ENCODE results near the gene IFI30. TPM values are rescaled to one million over a fixed set of nuclear protein-coding genes. Genes with fewer than 3 reads are reported as not detected.
A peak's percentile ranks its signal among the peaks of the same experiment; 100 is the strongest.

The IFI30 gene
- total RNA-seq, 1 experiment from 2014 or later: not detected

GRCh38 chr19:18131841-18132596 lies 41.6 kb upstream of the IFI30 start:
- BruUV-seq (replicated peaks): no TSS peak
- Histone ChIP-seq H3K27ac (ENCODE audit: low read depth, low read length, poor library complexity, severe bottlenecking) (no peak overlapping the region), H3K4me1 (ENCODE audit: insufficient read depth, low read length, poor library complexity, severe bottlenecking) (no peaks in the 10 kb centered on the region), H3K27me3 (replicated peaks; ENCODE audit: insufficient read depth, low read depth, low read length, poor library complexity) (no peaks in the 10 kb centered on the region), H3K9me3 (ENCODE audit: low read depth, low read length, poor library complexity, severe bottlenecking) (no peaks in the 10 kb centered on the region), H3K4me3 (ENCODE audit: low read depth, low read length, poor library complexity, severe bottlenecking) (no peak overlapping the region), H3K36me3 (ENCODE audit: insufficient read depth, low read length, poor library complexity, severe bottlenecking) (no peaks in the 10 kb centered on the region)
- CTCF ChIA-PET: interaction anchor here (0.5 kb wide), 1 partner anchor 10 kb away, joined by 7 read pairs; no protein-coding TSS in a partner anchor
- peak; percentile 45 for DNase-seq (ENCODE audit: low spot score)
- intact Hi-C loops (cut with micrococcal nuclease; ENCODE audit: unreplicated experiment): no loop called here
- POLR2A ChIA-PET (ENCODE audit: low non-redundant PET): no interaction called here
- TF ChIP-seq CTCF (conservative IDR thresholded peaks at IDR 0.05; ENCODE audit: low read depth, low read length) (no peak), EZH2 (IDR thresholded peaks at IDR 0.05; ENCODE audit: borderline replicate concordance, low read depth, low read length, poor library complexity, severe bottlenecking) (no peak)

- DNase-seq (ENCODE audit: low spot score): no peak
- BruUV-seq (replicated peaks): no TSS peak
- Histone ChIP-seq H3K4me3 (ENCODE audit: low read depth, low read length, poor library complexity, severe bottlenecking) (no peak overlapping the region), H3K36me3 (ENCODE audit: insufficient read depth, low read length, poor library complexity, severe bottlenecking) (peaks cover under 1% of the 10 kb centered on the region), H3K4me1 (ENCODE audit: insufficient read depth, low read length, poor library complexity, severe bottlenecking) (no peaks in the 10 kb centered on the region), H3K27me3 (replicated peaks; ENCODE audit: insufficient read depth, low read depth, low read length, poor library complexity) (no peaks in the 10 kb centered on the region), H3K9me3 (ENCODE audit: low read depth, low read length, poor library complexity, severe bottlenecking) (no peaks in the 10 kb centered on the region), H3K27ac (ENCODE audit: low read depth, low read length, poor library complexity, severe bottlenecking) (no peak overlapping the region)
- ChIA-PET CTCF (no interaction called here), POLR2A (ENCODE audit: low non-redundant PET) (no interaction called here)
- TF ChIP-seq CTCF (conservative IDR thresholded peaks at IDR 0.05; ENCODE audit: low read depth, low read length) (no peak), EZH2 (IDR thresholded peaks at IDR 0.05; ENCODE audit: borderline replicate concordance, low read depth, low read length, poor library complexity, severe bottlenecking) (no peak)
- intact Hi-C loops (cut with micrococcal nuclease; ENCODE audit: unreplicated experiment): no loop called here
These were observed 37.7 kb upstream of the IFI30 start for GRCh38 chr19:18135712-18136584.

DNA sequence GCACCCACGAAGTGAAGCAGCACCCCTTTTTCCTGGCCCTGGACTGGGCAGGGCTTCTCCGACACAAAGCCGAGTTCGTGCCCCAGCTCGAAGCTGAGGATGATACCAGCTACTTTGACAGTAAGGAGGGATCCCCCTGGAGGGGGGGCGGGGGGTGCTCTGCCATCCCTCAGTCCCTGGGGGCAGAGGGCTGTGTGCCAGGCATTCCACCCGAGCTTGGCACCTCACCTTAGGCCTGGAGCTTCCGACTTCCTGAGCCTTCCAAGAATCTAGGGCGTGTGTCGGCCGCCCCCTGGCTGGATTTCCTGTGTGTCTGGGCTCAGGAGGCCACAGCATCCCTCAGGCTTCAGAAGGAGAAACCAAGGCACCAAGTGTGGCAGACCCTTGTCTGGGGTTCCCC lies 36.4 kb upstream of the IFI30 start:
- Histone ChIP-seq H3K27ac (ENCODE audit: low read depth, low read length, poor library complexity, severe bottlenecking) (no peak overlapping the region), H3K4me1 (ENCODE audit: insufficient read depth, low read length, poor library complexity, severe bottlenecking) (no peaks in the 10 kb centered on the region), H3K4me3 (ENCODE audit: low read depth, low read length, poor library complexity, severe bottlenecking) (no peak overlapping the region), H3K9me3 (ENCODE audit: low read depth, low read length, poor library complexity, severe bottlenecking) (no peaks in the 10 kb centered on the region), H3K27me3 (replicated peaks; ENCODE audit: insufficient read depth, low read depth, low read length, poor library complexity) (no peaks in the 10 kb centered on the region), H3K36me3 (ENCODE audit: insufficient read depth, low read length, poor library complexity, severe bottlenecking) (peaks cover 6% of the 10 kb centered on the region)
- CTCF ChIA-PET: no interaction called here
- TF ChIP-seq CTCF (conservative IDR thresholded peaks at IDR 0.05; ENCODE audit: low read depth, low read length) (no peak), EZH2 (IDR thresholded peaks at IDR 0.05; ENCODE audit: borderline replicate concordance, low read depth, low read length, poor library complexity, severe bottlenecking) (no peak)
- DNase-seq (ENCODE audit: low spot score): no peak
- intact Hi-C loops (cut with micrococcal nuclease; ENCODE audit: unreplicated experiment): no loop called here
- POLR2A ChIA-PET (ENCODE audit: low non-redundant PET): no interaction called here
- BruUV-seq (replicated peaks): no TSS peak
